Activated CD4-positive, alpha-beta T cell treated with anti-CD3 and anti-CD28 coated beads, Interleukin-2, amount 50 U/mL, for 24 hours (primary cell): Measurements from ENCODE around the gene UCP2.

Source experiments
- DNase-seq, 2 donors: peaks; one replicate each; pipeline ENCODE4 v3.0.0-alpha.2; 2020; ENCODE audit warnings: low read depth in 1 of 2, low spot score in 1 of 2

The UCP2 gene, protein sequence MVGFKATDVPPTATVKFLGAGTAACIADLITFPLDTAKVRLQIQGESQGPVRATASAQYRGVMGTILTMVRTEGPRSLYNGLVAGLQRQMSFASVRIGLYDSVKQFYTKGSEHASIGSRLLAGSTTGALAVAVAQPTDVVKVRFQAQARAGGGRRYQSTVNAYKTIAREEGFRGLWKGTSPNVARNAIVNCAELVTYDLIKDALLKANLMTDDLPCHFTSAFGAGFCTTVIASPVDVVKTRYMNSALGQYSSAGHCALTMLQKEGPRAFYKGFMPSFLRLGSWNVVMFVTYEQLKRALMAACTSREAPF

DNA sequence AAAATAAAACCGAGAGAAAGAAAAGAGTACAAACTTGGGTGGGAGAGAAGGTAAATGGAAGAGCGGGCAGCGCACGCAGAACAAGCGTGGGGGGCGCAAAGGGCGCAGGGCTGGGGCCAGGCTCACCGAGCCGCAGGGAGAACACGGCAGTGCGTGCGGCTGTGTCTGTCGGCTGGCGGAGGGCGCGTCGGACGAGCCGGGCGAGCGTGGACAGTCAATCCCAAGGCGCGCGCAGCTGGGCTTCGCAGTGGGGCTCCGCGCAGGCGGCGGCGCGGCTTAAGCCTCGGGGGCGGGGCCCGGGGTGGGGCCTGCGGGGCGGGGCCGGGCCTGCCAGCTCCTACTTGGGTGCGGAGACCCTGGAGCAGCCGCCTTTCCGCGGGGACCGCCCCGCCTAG, at the start of gene UCP2:
Gene UCP2 (minus strand): TSS at position 249 of the 395 bp plus-strand sequence. CDS start 4,465 bp downstream, outside the sequence.
- peak; percentile 67 to 77 for DNase-seq

DNA sequence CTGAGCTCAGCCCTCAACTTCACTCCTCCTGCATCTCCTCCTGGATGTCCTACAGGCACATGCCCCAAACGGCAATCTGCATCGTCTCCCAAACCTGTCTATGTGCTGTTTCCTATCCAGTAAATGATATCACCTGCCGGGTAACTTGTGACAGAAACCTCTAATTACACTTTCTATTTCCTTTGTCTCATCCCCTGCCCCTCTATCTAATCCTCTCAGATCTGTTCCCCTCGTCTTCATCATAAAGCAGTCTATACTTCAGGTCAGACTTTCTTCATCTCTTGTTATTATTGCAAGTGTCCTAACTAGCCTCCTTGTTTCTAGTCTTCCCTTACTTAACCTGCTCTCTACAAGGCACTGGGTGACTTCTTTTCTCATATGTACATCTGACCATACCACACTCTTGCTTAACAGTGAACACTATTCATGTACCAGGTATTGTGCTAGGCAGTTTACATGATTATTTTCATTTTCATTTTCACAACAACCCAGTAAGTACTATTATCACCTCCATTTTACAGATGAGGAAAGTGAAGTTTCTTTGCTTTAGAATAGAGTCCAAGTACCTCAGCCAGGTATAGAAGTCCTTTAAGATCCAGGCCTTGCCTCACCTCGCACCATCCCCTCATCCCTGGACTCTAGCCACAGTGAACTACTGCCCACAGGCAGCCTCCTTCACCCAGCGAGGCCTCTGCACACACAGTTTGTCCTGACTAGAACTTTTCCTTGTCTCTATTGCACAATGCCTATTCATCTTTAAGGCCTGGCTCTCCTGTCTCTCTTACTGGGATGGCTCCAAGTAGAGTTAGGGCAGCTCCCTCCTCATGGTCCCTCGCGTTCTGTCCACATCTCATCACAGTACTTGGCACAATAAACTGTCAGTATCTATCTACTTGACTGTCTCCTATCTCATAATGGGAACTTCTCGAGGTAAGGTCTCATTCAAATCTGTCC, 48.4 kb upstream of the UCP2 start:
- no peak for DNase-seq

DNA sequence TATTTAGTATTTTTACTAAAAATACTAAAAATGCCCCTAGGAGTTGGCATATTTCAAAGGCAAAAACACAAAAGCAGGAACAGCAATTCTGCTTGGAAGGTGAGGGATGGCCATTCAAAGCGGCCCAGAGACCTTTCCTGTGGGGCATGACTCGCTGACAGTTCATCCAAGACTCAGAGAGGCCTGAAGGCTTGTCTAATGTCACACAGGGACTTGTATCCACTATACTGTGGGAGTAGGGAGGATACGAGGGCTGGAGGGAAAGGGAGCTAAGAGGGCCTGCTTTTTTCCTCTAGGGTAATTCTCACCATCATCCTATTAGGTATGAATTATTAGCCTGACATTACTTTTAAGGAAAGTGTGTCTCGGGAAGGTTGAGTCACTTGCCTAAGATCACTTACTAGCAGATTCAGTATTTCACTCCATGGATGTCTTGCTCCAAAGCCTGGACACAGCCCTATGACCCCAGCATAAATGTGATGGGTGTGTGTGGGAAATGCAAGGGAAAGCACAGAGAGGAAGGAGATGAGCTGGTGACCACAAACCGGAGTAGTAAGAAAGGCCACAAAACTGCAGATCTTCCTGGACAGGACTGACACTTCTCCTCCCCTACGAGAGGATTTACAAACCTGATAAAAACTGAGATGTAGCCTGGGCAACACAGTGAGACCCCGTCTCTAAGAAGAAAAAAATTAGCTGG, 43.0 kb upstream of the UCP2 start:
- no peak for DNase-seq

DNA sequence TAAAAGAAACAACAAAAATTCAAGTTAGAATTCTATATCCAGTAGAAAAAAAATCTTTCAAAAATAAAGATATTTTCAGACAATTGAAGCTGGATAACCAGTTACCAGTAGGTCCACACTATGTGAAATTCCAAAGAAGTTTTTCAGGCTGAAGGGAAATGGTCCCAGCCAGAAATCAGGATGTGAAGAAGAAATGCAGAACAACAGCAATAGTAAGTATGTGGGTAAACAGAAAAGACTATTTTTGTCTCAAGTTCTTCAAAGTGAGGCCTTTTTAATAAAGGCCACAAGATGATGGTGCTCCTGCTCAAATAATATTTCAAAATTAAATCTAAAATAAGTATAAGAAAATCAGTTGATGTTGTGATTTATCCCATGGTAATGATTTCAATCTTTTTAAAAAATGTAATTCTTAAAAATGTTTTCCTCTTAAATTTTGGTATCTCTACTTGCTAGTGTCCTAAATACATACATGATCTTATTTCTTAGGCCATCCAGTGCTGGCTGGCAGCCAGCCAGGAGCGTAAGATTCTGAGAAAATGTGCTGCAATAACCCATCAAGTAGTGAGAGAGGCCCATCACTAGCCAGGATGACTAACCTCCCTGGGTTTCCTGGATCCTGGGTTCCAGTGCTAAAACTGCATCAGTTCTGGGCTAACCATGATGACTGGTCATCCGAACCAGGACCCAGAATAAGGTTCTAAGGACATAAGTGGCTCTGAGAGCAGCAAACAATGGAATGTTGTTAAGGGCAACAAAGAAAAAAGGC, 41.8 kb upstream of the UCP2 start:
- no peak for DNase-seq

DNA sequence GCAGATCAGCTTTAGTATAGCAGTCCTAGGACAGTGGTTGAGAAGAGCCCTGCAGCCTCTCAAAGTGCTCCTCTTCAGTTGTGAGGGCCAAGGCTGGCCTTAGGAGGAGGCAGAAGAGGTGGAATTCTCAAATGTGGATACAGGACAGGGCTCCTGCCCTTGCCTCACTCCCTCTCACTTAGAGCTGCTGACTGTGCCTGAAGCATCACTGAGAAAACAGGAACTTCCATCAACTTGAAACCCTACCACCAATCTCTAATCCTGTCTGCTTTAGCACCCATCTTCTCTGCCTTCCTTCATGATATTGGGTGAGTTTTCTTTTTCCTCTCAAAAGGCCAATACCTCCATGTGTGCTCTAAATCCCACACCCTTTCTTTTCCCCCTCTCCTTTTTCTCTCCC, 40.6 kb upstream of the UCP2 start:
- no peak for DNase-seq

DNA sequence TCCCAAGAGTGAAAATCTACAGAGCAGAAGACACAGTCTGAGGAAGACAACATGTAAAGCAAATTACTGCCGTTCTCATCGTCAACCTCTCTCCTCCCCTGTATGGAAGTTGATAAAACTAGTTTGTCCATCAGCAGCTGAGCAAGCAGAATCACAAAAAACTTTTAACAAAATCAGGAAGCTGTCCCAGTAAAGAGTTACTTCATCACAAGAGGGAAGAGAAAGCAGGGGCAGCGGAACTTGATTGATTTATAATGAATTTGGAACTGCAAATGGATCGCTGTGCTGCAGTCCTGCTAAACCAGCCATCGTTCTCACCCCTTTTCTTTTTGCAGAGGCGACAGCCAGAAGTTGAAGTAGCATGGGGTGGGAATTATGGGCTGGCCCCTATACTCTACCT, 39.9 kb upstream of the UCP2 start:
- DNase-seq, result no peak

DNA sequence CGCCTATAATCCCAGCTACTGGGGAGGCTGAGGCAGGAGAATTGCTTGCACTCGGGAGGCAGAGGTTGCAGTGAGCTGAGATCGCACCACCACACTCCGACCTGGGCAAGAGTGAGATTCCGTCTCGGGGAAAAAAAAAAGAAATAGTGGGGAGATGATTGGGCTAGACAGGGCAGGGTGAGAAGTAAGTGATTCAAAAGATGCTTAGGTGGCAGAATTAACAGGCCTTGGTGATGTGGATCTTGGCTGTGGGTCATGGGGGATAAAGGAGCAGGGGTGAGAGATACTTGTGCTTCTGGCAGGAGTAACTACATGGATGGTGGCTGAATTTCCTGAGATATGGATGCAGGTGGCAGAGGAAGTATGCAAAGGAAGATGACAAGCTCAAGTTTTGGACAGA, 39.4 kb upstream of the UCP2 start:
- no peak for DNase-seq

DNA sequence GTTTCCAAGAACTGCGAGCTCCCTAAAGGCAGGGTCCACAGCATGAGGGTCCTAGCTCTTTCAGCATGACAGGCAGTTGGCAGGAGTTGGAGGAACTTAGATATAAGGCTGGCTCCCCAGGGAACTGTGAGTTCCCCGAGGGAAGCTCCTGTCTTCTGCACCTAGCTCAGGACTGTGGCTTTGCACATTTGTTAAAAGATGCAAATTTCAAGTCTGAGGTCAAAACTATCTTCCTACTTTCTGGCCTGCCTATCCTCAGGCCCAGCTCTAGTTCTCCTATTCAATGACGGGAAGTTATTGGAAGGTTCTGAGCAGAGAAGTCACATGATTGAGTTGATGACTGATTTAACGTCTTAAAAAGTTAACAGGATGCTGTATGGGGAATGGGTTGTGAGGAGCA, 37.9 kb upstream of the UCP2 start:
- DNase-seq, result no peak

DNA sequence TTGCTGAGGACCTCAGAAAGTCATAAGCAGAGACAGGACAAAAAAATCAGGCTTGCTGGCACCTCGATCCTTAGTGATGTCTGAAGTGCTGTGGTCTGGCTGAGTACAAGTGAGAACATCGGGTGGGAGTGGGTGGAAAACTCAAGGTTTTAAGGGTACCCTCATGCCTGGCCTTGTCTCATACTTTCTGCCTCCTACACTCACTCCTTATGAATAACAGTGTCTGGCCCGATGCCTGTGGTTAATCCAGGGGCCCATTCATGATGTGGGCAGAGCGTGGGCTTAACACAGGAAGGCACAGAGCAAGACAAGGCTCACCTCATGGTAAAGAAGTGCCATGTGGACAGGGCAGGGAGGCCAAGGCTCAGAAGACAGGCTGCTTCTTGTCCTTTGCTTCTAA, 37.2 kb upstream of the UCP2 start:
- DNase-seq, result peak; percentile 38 to 51

DNA sequence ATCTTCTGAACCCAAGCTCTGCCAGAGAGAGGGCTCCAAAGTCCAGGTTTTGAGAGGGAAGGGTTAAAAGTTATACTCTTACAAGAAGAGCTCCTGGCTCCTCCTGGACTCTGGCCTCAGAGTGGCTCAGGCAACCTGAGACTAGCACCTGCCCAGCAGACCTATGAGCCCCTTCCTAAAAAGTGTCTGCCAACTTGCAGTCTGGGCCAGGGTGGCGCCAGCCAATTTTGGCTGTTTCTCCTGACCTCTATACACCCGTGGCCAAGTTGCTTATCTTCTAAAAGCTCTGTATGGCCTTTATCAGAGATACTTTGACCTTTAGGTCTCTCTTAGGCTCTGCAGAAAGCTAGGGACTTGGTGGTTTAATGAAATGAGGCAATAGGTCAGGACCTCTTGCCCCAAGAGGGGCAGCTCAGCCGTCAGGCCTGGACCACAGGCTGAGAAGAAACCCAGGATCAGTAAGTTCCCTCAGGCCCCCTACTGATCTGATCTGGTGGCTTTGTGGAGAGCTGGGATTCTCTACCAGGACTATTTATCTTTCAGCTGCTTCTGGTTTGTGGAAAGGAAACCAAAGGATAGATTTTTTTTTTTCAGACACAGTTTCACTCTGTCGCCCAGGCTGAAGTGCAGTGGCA, 36.6 kb upstream of the UCP2 start:
- no peak for DNase-seq

DNA sequence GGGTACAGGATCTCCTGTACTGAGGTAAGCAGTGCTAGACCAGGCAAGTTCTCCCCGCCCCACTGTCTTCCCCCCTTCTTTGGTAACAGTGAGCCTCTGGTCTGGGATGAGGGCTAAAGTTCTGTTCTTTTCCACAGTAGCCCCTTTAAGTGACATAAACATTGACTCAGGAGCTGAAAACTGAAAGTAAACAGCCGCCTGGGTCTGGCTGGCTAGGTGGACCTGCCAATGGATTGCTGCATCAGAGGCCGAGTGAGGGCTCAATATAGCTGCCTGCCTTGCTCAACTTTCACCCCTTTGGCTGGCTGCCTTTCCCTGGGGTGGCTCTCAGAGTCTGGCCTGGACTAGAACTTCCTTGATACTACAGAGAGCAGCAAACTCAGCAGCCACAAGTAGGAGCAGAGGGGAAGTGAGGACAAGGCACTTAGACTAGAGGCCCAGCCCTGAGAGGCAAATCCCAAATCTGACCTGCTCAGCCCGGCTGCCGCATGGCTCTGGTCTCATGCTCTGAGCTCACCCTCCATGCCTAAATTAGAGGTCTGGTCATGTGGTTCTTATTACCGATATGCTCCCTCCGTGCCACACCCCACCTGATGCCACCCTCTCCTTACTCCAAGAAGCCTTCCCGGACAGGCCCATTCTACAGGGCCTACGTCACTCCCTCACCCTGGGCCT, 35.8 kb upstream of the UCP2 start:
- DNase-seq, result no peak

DNA sequence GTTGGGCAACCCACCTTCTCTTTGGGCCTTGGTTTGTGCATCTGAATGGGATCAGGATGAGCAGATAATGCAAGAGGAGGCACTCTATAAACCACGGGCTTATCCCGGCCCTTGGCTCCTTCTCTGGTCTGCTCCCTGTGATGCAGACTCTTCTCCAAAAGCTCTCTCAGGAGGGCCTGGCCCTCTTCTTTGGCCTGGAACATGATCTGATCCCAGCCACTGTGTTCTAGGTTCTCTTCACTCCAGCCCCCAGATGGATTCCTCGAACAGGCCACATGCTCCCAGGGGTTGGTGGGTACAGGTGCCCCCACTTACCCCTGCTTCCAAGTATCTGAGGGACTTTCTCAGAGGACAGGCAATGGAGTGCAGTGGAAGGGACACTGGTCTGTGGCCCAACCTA, 35.0 kb upstream of the UCP2 start:
- DNase-seq, result no peak

DNA sequence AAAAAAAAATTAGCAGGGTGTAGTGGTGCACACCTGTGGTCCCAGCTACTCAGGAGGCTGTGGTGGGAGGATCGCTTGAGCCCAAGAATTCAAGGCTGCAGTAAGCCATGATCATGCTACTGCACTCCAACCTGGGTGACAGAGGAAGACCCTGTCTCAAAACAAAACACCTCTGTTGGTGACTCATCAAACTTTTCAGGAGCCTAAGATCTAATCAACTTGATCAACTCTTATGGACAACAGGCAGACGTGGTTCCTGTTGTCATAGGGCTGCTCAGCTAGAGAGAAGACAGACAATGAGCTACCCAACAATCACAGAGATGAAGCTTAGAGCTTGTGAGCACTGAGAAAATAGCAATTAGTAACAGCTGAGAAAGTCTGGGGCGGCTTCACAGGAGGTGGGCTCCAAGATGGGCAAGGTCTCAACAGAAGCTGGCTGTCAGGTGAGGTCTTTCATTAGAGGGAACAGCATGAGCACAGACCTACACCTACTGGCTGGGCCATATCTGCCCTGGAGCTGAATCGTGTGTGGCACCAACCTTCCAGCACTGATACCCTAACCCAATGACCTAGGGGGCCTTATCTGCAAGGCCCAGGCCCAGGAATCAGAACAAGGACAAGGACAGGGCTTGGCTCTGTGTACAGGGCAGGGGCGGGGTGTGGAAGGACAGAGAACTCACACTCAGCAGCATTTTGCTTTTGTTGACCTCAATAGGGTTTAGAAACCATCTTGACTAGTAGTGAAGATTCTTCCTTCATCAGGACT, 33.5 kb upstream of the UCP2 start:
- DNase-seq, result no peak

DNA sequence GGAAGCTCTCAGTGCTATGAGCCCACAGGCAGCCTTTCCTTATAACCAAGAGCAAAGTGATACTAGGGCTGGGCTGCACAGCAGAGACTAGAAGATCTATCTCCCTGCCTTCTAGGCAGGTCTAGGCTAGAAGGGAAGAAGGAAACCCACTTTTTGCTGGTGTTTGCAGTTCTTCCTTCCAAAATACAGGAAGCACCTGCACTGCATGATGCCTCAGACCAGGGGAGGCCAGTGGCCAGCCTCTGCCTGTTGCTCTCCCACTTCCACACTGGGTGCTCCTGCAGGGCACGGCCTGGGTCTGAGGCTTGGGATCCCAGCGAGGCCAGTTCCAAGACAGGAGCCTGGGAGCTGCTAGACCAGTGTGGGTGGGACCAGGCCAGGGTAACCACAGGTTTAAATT, 32.2 kb upstream of the UCP2 start:
- no peak for DNase-seq

DNA sequence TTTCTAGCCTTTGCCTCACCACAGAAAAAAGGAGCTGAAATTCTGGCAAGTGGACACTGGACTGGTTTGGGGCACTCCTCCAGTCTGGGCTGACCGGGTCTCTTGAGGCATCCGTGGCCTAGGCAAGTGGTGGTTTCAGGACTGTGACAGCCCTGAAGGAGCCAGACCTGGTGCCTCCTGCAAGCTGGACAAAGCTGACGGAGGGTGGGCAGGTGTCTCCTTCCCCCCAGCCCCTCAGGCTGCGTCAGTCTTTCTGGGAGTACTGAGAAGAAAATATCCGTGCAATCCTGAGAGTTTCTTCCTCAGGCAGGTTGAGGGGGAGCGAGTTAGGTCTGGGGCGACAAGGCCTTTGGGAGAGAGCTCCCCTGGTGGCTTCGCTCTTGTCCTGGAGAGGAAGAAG, 30.5 kb upstream of the UCP2 start:
- DNase-seq, result no peak

DNA sequence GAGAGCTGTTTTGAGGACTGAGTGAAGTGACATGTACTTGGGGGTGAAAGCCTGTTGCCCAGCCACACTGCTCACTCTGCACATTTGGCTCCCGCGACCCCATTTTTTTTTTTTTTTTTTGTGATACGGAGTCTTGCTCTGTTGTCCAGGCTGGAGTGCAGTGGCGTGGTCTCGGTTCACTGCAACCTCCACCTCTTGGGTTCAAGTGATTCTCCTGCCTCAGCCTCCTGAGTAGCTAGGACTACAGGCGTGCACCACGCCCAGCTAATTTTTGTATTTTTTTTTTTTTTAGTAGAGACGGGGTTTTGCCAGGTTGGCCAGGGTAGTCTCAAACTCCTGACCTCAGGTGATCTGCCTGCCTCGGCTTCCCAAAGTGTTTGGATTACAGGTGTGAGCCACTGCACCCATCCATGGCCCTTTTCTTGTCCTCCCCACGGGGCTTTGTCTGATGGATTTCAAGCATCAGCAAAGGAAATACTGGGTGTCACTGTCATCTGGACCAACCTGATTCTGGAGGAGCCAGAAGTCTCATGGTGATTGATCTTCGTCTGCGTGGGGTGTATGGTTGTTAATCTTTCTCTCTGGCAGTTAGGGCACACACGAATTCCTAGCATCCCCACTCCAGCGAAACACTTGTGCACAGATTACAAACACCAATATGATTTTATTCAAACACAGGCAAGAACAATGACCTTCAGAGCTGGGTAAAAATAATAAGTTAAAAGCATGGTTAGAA, 29.6 kb upstream of the UCP2 start:
- DNase-seq, result no peak

DNA sequence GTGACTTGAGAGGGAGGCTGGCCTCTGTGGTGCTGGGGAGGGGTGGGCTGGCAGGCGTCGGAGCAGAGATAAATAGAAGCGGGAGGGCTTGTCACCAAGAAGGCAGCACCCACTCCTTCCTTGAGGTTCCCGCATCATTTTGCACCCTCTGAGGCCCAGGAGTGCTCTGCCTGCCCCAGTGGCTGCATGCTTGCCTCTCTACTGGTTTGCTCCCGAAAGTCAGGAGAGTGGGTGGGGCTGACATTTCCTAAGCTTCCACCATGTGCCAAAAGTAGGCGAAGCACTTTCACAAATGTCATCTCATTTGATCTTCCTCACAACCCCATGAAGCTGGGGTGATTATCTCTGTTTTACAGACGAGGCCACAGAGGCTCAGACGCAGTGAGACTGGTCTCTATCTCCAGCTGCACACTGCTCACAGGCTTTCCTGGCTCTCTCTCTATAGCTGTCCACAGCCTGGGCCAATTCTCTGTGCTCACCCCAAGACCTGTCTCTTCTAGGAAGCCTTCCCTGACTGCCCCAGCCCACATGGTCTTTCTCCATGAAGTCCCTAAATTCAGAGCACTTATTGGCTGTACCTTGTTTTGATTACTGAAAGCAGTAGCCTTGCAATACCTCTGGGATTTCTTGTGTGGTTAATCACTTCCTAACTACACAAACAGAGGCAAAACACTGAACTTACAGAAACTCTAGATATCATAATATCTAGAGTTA, 28.9 kb upstream of the UCP2 start:
- no peak for DNase-seq
